Mucosa of stomach (tissue), 1 donor: ENCODE measurements around the gene ZNF576.
A peak's percentile ranks its signal among the peaks of the same experiment; 100 is the strongest.

ENCODE experiments used
- H3K27me3 ChIP-seq: one replicate; pipeline ENCODE4 v1.7.0; 2013; ENCODE audit warnings: mild to moderate bottlenecking, low read length; ENCODE audit not compliant: control insufficient read depth, insufficient read depth
- H3K36me3 ChIP-seq: one replicate; pipeline ENCODE4 v1.7.0; 2013; ENCODE audit warnings: low read length; ENCODE audit not compliant: control insufficient read depth, insufficient read depth
- H3K4me1 ChIP-seq: one replicate; pipeline ENCODE4 v1.7.0; 2013; ENCODE audit warnings: mild to moderate bottlenecking, low read length; ENCODE audit not compliant: control insufficient read depth, insufficient read depth
- H3K4me3 ChIP-seq: one replicate; pipeline ENCODE4 v1.7.0; 2013; ENCODE audit warnings: low read length
- H3K9ac ChIP-seq: one replicate; pipeline ENCODE4 v1.7.0; 2013; ENCODE audit warnings: mild to moderate bottlenecking, low read length, moderate library complexity
- H3K9me3 ChIP-seq: one replicate; pipeline ENCODE4 v1.7.0; 2013; ENCODE audit warnings: mild to moderate bottlenecking, low read length, moderate library complexity; ENCODE audit not compliant: control insufficient read depth
- donor health status: Pancreatic carcinoma.

The ZNF576 gene

GRCh38 chr19:43636121-43636683, 39.8 kb downstream of the ZNF576 start:
- Histone ChIP-seq H3K9me3 (peaks cover 5% of the 10 kb centered on the region), H3K9ac (no peak overlapping the region), H3K4me1 (peaks cover 13% of the 10 kb centered on the region), H3K36me3 (no peaks in the 10 kb centered on the region), H3K27me3 (peaks cover 29% of the 10 kb centered on the region), H3K4me3 (no peak overlapping the region)

- peaks cover 5% of the 10 kb centered on the region for H3K9me3 ChIP-seq
- H3K4me3 ChIP-seq, result no peak overlapping the region
- H3K4me1 ChIP-seq, result peaks cover 13% of the 10 kb centered on the region
- peaks cover 26% of the 10 kb centered on the region for H3K27me3 ChIP-seq
- H3K36me3 ChIP-seq, result no peaks in the 10 kb centered on the region
- no peak overlapping the region for H3K9ac ChIP-seq
These were observed 42.0 kb downstream of the ZNF576 start for GRCh38 chr19:43638214-43638994.

GRCh38 chr19:43638995-43639518, 42.7 kb downstream of the ZNF576 start:
- no peak overlapping the region for H3K9ac ChIP-seq

GRCh38 chr19:43639519-43640423, 43.4 kb downstream of the ZNF576 start, which contains the start of gene CADM4:
TSS of gene CADM4 (minus strand) at chr19:43639850. CDS start at chr19:43639790, 60 bp downstream.
- Histone ChIP-seq H3K9me3 (peaks cover 5% of the 10 kb centered on the region), H3K4me1 (peaks cover 13% of the 10 kb centered on the region), H3K4me3 (peak within 1 kb of the TSS; percentile 25), H3K9ac (peak within 1 kb of the TSS; percentile 28), H3K36me3 (no peaks in the 10 kb centered on the region), H3K27me3 (peaks cover 26% of the 10 kb centered on the region)

More at GRCh38 chr19:43638995-43639518, 42.7 kb downstream of the ZNF576 start:
- H3K9me3 ChIP-seq, result peaks cover 5% of the 10 kb centered on the region
- H3K36me3 ChIP-seq, result no peaks in the 10 kb centered on the region
- H3K27me3 ChIP-seq, result peaks cover 26% of the 10 kb centered on the region
- H3K4me1 ChIP-seq, result peaks cover 13% of the 10 kb centered on the region
- no peak overlapping the region for H3K4me3 ChIP-seq

GRCh38 chr19:43640424-43640757, 44.0 kb downstream of the ZNF576 start:
- H3K4me3 ChIP-seq, result no peak overlapping the region
- peak overlapping the region; percentile 28 for H3K9ac ChIP-seq
- peaks cover 5% of the 10 kb centered on the region for H3K9me3 ChIP-seq
- no peaks in the 10 kb centered on the region for H3K36me3 ChIP-seq
- peaks cover 13% of the 10 kb centered on the region for H3K4me1 ChIP-seq
- H3K27me3 ChIP-seq, result peaks cover 21% of the 10 kb centered on the region

GRCh38 chr19:43641333-43641732, 44.9 kb downstream of the ZNF576 start:
- Histone ChIP-seq H3K4me1 (peaks cover 13% of the 10 kb centered on the region), H3K9me3 (peaks cover 5% of the 10 kb centered on the region), H3K4me3 (no peak overlapping the region), H3K27me3 (peaks cover 21% of the 10 kb centered on the region), H3K9ac (no peak overlapping the region), H3K36me3 (peaks cover 2% of the 10 kb centered on the region)

- Histone ChIP-seq H3K36me3 (peaks cover 5% of the 10 kb centered on the region), H3K27me3 (peaks cover 21% of the 10 kb centered on the region), H3K9me3 (peaks cover 5% of the 10 kb centered on the region), H3K4me3 (no peak overlapping the region), H3K4me1 (peaks cover 13% of the 10 kb centered on the region), H3K9ac (no peak overlapping the region)
These were observed 46.1 kb downstream of the ZNF576 start for GRCh38 chr19:43642531-43642930.

GRCh38 chr19:43643326-43643725, 46.9 kb downstream of the ZNF576 start:
- peaks cover 5% of the 10 kb centered on the region for H3K36me3 ChIP-seq
- H3K27me3 ChIP-seq, result peaks cover 17% of the 10 kb centered on the region
- no peak overlapping the region for H3K4me3 ChIP-seq
- H3K9me3 ChIP-seq, result peaks cover 5% of the 10 kb centered on the region
- H3K9ac ChIP-seq, result no peak overlapping the region
- H3K4me1 ChIP-seq, result peaks cover 13% of the 10 kb centered on the region

GRCh38 chr19:43644181-43644580, 47.8 kb downstream of the ZNF576 start:
- no peak overlapping the region for H3K9ac ChIP-seq
- peaks cover 8% of the 10 kb centered on the region for H3K27me3 ChIP-seq
- peaks cover 8% of the 10 kb centered on the region for H3K4me1 ChIP-seq
- H3K4me3 ChIP-seq, result no peak overlapping the region
- H3K36me3 ChIP-seq, result peaks cover 5% of the 10 kb centered on the region
- H3K9me3 ChIP-seq, result no peaks in the 10 kb centered on the region

GRCh38 chr19:43648633-43649032, 52.2 kb downstream of the ZNF576 start:
- Histone ChIP-seq H3K27me3 (no peaks in the 10 kb centered on the region), H3K4me1 (no peaks in the 10 kb centered on the region), H3K9me3 (no peaks in the 10 kb centered on the region), H3K36me3 (peaks cover 5% of the 10 kb centered on the region), H3K4me3 (no peak overlapping the region), H3K9ac (no peak overlapping the region)

- no peaks in the 10 kb centered on the region for H3K27me3 ChIP-seq
- no peaks in the 10 kb centered on the region for H3K9me3 ChIP-seq
- H3K4me1 ChIP-seq, result no peaks in the 10 kb centered on the region
- no peak overlapping the region for H3K9ac ChIP-seq
- H3K36me3 ChIP-seq, result peaks cover 5% of the 10 kb centered on the region
- no peak overlapping the region for H3K4me3 ChIP-seq
These were observed 53.1 kb downstream of the ZNF576 start for GRCh38 chr19:43649514-43649913.
